ENCODE data around the gene FBXO11. TPM values are rescaled to one million over a fixed set of nuclear protein-coding genes. Genes with fewer than 3 reads are reported as not detected.
"Not testable (repeated sequence)": the region's sequence is repeated elsewhere in the genome, so short reads cannot be mapped to it uniquely, and the experiment has no call there.

Gene FBXO11
- total RNA-seq, 1 donor from 2014 or later, result 15.1 TPM

DNA sequence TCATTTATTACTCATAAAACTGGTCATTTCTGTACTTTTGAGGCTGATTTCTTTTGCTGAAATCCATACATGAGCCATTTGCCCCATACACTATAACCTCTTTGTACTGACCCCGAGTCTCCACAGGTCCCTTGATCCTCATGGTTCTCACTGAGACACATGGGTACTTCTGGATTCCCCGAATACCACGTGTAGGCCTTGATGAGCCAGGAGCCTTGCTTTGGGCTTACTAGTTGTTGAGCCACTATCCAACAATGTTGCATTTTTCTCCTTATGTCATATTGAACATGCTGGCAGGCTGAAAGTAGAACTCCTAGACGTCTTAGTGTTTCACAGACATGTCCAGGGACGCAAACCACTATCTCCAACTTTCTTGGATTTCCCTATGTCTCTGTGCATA is 2.4 kb upstream of the FBXO11 start:
- no peak overlapping the region for H3K27ac ChIP-seq
- H3K27me3 ChIP-seq, result no peaks in the 10 kb centered on the region
- no peak overlapping the region for H3K4me3 ChIP-seq
- no peaks in the 10 kb centered on the region for H3K36me3 ChIP-seq
- peaks cover 0 to 3% of the 10 kb centered on the region in 2 donors for H3K4me1 ChIP-seq
- DNase-seq (ENCODE audit: low spot score in 2 of 2), result no peak
- no peaks in the 10 kb centered on the region for H3K9me3 ChIP-seq
- TF ChIP-seq, protein P1, sequence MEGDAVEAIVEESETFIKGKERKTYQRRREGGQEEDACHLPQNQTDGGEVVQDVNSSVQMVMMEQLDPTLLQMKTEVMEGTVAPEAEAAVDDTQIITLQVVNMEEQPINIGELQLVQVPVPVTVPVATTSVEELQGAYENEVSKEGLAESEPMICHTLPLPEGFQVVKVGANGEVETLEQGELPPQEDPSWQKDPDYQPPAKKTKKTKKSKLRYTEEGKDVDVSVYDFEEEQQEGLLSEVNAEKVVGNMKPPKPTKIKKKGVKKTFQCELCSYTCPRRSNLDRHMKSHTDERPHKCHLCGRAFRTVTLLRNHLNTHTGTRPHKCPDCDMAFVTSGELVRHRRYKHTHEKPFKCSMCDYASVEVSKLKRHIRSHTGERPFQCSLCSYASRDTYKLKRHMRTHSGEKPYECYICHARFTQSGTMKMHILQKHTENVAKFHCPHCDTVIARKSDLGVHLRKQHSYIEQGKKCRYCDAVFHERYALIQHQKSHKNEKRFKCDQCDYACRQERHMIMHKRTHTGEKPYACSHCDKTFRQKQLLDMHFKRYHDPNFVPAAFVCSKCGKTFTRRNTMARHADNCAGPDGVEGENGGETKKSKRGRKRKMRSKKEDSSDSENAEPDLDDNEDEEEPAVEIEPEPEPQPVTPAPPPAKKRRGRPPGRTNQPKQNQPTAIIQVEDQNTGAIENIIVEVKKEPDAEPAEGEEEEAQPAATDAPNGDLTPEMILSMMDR (IDR thresholded peaks at IDR 0.05), result no peak
- intact Hi-C loops (cut with DNase I), result loop anchor here (5.0 kb wide), 1 partner anchor 339 kb away; no protein-coding TSS in a partner anchor

DNA sequence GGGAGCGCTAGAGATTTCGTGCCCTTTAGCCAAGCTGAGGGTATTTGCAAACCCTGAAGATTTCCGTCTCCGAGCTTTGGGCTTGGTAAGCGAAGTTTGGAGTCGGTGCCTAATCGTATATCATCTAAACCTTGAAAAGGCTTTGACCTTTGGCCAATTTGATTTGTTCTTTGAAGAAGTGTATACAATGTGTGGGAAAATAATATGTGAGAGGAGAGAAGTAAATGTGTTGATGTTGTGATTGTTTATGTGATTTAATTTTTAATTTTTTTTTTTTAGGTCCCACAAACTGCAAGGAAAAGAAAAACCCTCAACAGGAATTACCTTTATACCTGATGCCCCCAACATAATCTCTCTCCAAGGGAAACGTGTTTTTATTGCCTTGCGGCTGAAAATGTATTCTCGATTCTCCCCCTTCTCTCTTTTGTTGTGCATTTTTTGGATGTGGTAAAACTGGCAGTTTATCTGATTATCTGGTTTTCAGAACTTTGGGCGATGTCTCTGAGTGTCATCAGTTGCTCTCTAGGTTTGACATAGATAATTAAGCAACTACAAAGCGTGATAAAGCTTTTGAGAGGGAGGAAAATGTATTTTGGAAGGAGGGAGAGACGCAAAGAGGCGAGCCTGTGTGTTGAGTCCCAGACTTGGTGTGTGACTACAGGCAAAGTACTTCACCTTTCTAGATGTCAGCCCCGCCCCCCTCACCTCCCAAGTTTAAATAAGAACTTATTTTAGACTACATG is 912 bp upstream of the FBXO11 start:
- Histone ChIP-seq H3K9me3 (no peaks in the 10 kb centered on the region), H3K4me3 (peak overlapping the region; percentile 99 to 100), H3K36me3 (no peaks in the 10 kb centered on the region), H3K27me3 (no peaks in the 10 kb centered on the region), H3K27ac (peak overlapping the region; percentile 99 to 100), H3K4me1 (peaks cover 0 to 5% of the 10 kb centered on the region in 2 donors)
- no peak for DNase-seq (ENCODE audit: low spot score in 2 of 2)
- intact Hi-C loops (cut with DNase I), result loop anchor here (5.0 kb wide), 1 partner anchor 340 kb away; no protein-coding TSS in a partner anchor
- TF ChIP-seq, protein P1 (IDR thresholded peaks at IDR 0.05), result no peak

DNA sequence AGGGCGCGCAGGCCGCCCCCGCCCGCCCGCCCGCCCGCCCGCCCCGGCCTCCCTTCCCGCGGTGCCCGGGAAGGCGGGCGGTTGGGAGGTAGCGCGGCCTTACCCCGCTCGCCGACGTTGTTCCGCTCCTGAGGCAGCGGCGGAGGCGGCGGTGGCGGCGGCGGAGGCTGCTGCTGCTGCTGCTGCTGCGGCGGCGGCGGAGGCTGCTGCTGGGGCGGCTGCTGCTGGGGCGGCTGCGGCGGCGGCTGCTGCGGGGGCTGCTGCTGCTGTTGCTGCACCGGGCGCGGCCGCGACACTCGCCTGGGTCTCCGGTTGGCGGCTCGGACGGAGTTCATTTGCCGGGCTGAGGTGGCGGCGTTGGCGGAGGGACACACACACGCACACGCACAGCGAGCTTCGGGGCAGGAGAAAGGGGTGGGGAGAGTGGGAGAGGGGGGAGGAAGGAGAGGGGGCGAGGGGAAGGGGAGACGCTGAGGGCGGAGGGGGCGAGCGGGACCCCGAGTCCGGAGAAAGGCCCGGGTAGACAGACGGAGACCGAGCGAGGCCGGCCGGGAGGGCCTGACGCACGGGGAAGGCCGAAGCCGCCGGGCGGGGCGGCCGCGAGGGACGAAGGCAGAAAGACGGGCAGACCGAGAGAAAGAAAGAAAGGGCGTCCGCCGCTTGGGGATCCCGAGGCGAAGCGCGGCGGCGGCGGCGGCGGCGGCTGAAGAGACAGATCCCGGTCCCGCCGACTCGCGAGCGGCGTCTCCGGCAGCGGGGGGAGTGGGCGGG is 727 bp downstream of the FBXO11 start:
- H3K27me3 ChIP-seq, result no peaks in the 10 kb centered on the region
- peak overlapping the region; percentile 99 to 100 for H3K4me3 ChIP-seq
- H3K36me3 ChIP-seq, result no peaks in the 10 kb centered on the region
- no peaks in the 10 kb centered on the region for H3K9me3 ChIP-seq
- H3K27ac ChIP-seq, result peak overlapping the region; percentile 99 to 100
- TF ChIP-seq, protein P1 (IDR thresholded peaks at IDR 0.05), result no peak
- intact Hi-C loops (cut with DNase I), result loop anchor here (1.0 to 5.0 kb wide), 3 partner anchors 122 to 342 kb away; partner anchors contain the start of gene MSH6
- H3K4me1 ChIP-seq, result peaks cover 0 to 13% of the 10 kb centered on the region in 2 donors
- peak in 1 of 2 donors; percentile 75 for DNase-seq (ENCODE audit: low spot score in 2 of 2)

GRCh38 chr2:47903781-47904490 is 2.4 kb downstream of the FBXO11 start:
- TF ChIP-seq, protein P1 (IDR thresholded peaks at IDR 0.05), result no peak
- no peaks in the 10 kb centered on the region for H3K27me3 ChIP-seq
- intact Hi-C loops (cut with DNase I), result loop anchor here (2.0 kb wide), 1 partner anchor 35 kb away; no protein-coding TSS in a partner anchor
- H3K36me3 ChIP-seq, result no peaks in the 10 kb centered on the region
- peaks cover 0 to 17% of the 10 kb centered on the region in 2 donors for H3K4me1 ChIP-seq
- peak overlapping the region; percentile 99 to 100 for H3K27ac ChIP-seq
- H3K9me3 ChIP-seq, result no peaks in the 10 kb centered on the region
- DNase-seq (ENCODE audit: low spot score in 2 of 2), result no peak
- H3K4me3 ChIP-seq, result peak overlapping the region; percentile 99 to 100

DNA sequence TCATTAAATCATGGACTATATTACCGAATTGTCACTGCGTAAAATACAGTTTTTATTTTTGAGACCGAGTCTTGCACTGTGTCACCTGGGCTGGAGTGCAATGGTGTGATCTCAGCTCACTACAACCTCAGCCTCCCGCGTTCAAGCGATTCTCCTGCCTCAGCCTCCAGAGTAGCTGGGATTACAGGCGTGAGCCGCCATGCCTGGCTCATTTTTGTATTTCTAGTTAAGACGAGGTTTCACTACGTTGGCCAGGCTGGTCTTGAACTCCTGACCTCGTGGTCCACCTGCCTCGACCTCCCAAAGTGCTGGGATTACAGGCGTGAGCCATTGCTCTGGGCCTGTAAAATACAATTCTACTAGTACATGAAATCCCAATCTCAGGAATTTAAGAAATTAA is 4.4 kb downstream of the FBXO11 start:
- H3K36me3 ChIP-seq; H3K27me3 ChIP-seq; H3K27ac ChIP-seq; H3K9me3 ChIP-seq; H3K4me3 ChIP-seq; DNase-seq (ENCODE audit: low spot score in 2 of 2): not testable (repeated sequence)
- intact Hi-C loops (cut with DNase I), result loop anchor here (2.0 kb wide), 1 partner anchor 33 kb away; no protein-coding TSS in a partner anchor
- peaks cover 0 to 18% of the 10 kb centered on the region in 2 donors for H3K4me1 ChIP-seq
